ENCODE data around the gene UBE2D1. TPM values are rescaled to one million over a fixed set of nuclear protein-coding genes. Genes with fewer than 3 reads are reported as not detected.

UBE2D1 gene
- total and polyA plus RNA-seq, 2 of the 8 experiments (the other 6 are each of a cell fraction or from before 2014, with no cell fraction given) = 21.2 to 33.5 TPM

DNA sequence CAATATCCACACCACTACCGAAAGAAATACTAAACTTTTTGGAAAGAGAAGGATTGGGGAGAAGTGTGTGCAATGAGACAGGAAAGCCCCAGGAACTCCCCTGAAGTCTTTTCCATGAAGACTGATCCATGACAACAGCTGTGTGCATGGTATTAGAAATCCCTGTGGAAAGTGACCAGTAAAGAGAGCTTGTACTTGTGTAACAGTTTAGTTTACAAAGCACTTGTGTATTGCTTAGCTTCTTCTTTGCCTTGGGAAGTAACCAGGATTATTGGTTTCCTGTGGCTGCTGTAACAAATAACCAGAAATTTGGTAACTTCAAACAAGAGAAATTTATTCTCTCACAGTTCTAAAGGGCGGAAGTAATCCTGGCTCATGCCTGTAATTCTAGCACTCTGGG is 69.2 kb downstream of the UBE2D1 start:
- no peak overlapping the region for H3K9ac ChIP-seq (replicated peaks in 1 of 4; ENCODE audit: extremely low read depth in 1 of 4, low read depth in 3 of 4, low read length in 3 of 4)
- ChIA-PET POLR2A (ENCODE audit: partially characterized antibody) (interaction anchor here (0.6 kb wide), 1 partner anchor 76 kb away, joined by 4 read pairs; no protein-coding TSS in a partner anchor), CTCF (ENCODE audit: partially characterized antibody) (interaction anchor here (0.7 to 2.5 kb wide), 4 partner anchors 9 to 285 kb away, joined by 3 to 7 read pairs (median 4); no protein-coding TSS in a partner anchor)
- DNase-seq (ENCODE audit: low read depth in 1 of 2, low spot score in 2 of 2) = no peak
- H2BK20ac ChIP-seq (ENCODE audit: low read length) = no peak overlapping the region
- H3K4me3 ChIP-seq (ENCODE audit: extremely low read depth in 1 of 4, insufficient read depth in 2 of 4, low read depth in 3 of 4, low read length in 4 of 4) = no peak overlapping the region
- no peak overlapping the region for H4K5ac ChIP-seq (ENCODE audit: insufficient read length, low read depth, low read length)
- no peaks in the 10 kb centered on the region for H3K27me3 ChIP-seq (replicated peaks in 1 of 4; ENCODE audit: control insufficient read depth in 3 of 4, extremely low read depth in 1 of 4, insufficient read depth in 3 of 4, low read length in 3 of 4)
- H3K23ac ChIP-seq (ENCODE audit: insufficient read length) = no peak overlapping the region
- H3K9me3 ChIP-seq (ENCODE audit: insufficient read depth in 2 of 2, low read depth in 1 of 2, low read length in 1 of 2) = no peaks in the 10 kb centered on the region
- no peak overlapping the region for H3K14ac ChIP-seq (ENCODE audit: insufficient read length)
- FAIRE-seq = no peak
- H3K18ac ChIP-seq (ENCODE audit: extremely low read depth, low read length) = no peak overlapping the region
- H2AK5ac ChIP-seq (ENCODE audit: low read depth, low read length) = no peak overlapping the region
- peaks cover 0 to 3% of the 10 kb centered on the region in 2 experiments for H4K20me1 ChIP-seq (replicated peaks in 1 of 2; ENCODE audit: control insufficient read depth in 1 of 2, insufficient read depth in 2 of 2, low read length in 2 of 2)
- no peak overlapping the region for H2BK5ac ChIP-seq (ENCODE audit: low read depth, low read length)
- H2BK12ac ChIP-seq (ENCODE audit: low read depth, low read length) = no peak overlapping the region
- H4K91ac ChIP-seq (replicated peaks; ENCODE audit: insufficient read length, low read length) = no peak overlapping the region
- H3K27ac ChIP-seq (ENCODE audit: low read depth, low read length) = no peak overlapping the region
- no peak overlapping the region for H3K56ac ChIP-seq (replicated peaks; ENCODE audit: insufficient read length, low read depth, low read length)
- 80% methylated on average over 2 of the region's 2 CpGs; no CpG with 5 or more reads in 1 of the 2 experiments for WGBS, 2 experiments (ENCODE audit: extremely low coverage in 1 of 2, insufficient coverage in 1 of 2, insufficient read length in 1 of 2, insufficient replicate concordance in 2 of 2, low coverage in 1 of 2, low lambda C conversion rate in 2 of 2, missing lambda C conversion rate in 1 of 2)
- H3K79me2 ChIP-seq (ENCODE audit: control insufficient read depth in 1 of 2, insufficient read depth in 2 of 2, low read length in 2 of 2) = no peaks in the 10 kb centered on the region
- H3K79me1 ChIP-seq (ENCODE audit: low read depth, low read length) = no peaks in the 10 kb centered on the region
- no peak overlapping the region for H3K4me2 ChIP-seq (ENCODE audit: insufficient read depth in 1 of 2, low read depth in 2 of 2, low read length in 2 of 2)
- no peaks in the 10 kb centered on the region; a peak in 1 of 8 replicates for H3K36me3 ChIP-seq (ENCODE audit: control insufficient read depth in 2 of 4, insufficient read depth in 4 of 4, low read length in 3 of 4)
- no peak overlapping the region for H2AFZ ChIP-seq (ENCODE audit: low read length)
- H2BK15ac ChIP-seq (ENCODE audit: low read length) = no peak overlapping the region
- H3K4me1 ChIP-seq (replicated peaks in 1 of 4; ENCODE audit: control insufficient read depth in 3 of 4, insufficient read depth in 4 of 4, low read length in 3 of 4) = no peaks in the 10 kb centered on the region
- no peak overlapping the region for H2BK120ac ChIP-seq (replicated peaks; ENCODE audit: low read depth, low read length)
- H4K8ac ChIP-seq (ENCODE audit: extremely low read depth, insufficient read depth, low read length) = no peak overlapping the region
- H3K23me2 ChIP-seq (ENCODE audit: low read depth, low read length) = no peaks in the 10 kb centered on the region
- H3K4ac ChIP-seq (replicated peaks; ENCODE audit: insufficient read length, low read depth, low read length) = no peak overlapping the region
- TF ChIP-seq, protein P1, sequence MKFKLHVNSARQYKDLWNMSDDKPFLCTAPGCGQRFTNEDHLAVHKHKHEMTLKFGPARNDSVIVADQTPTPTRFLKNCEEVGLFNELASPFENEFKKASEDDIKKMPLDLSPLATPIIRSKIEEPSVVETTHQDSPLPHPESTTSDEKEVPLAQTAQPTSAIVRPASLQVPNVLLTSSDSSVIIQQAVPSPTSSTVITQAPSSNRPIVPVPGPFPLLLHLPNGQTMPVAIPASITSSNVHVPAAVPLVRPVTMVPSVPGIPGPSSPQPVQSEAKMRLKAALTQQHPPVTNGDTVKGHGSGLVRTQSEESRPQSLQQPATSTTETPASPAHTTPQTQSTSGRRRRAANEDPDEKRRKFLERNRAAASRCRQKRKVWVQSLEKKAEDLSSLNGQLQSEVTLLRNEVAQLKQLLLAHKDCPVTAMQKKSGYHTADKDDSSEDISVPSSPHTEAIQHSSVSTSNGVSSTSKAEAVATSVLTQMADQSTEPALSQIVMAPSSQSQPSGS (IDR thresholded peaks at IDR 0.05; ENCODE audit: low read length) = no peak
- no peak for TF ChIP-seq TAF7 (optimal IDR thresholded peaks at IDR 0.05; ENCODE audit: borderline replicate concordance, low read depth, low read length)
- no peak for TF ChIP-seq RAD21 (IDR thresholded peaks at IDR 0.05 in 1 of 2, conservative IDR thresholded peaks at IDR 0.05 in 1 of 2; ENCODE audit: low read depth in 2 of 2, low read length in 2 of 2)
- no peak for TF ChIP-seq PHF8 (conservative IDR thresholded peaks at IDR 0.05; ENCODE audit: low read depth, low read length)
- TF ChIP-seq, protein P2, sequence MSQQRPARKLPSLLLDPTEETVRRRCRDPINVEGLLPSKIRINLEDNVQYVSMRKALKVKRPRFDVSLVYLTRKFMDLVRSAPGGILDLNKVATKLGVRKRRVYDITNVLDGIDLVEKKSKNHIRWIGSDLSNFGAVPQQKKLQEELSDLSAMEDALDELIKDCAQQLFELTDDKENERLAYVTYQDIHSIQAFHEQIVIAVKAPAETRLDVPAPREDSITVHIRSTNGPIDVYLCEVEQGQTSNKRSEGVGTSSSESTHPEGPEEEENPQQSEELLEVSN (IDR thresholded peaks at IDR 0.05) = no peak
- TF ChIP-seq GABPA (IDR thresholded peaks at IDR 0.05; ENCODE audit: borderline replicate concordance, insufficient read depth, low read length) = no peak
- TF ChIP-seq CHD1 (IDR thresholded peaks at IDR 0.05; ENCODE audit: low read depth, low read length) = no peak
- TF ChIP-seq SP4 (IDR thresholded peaks at IDR 0.05; ENCODE audit: low read length) = no peak
- no peak for TF ChIP-seq MAFK (IDR thresholded peaks at IDR 0.05; ENCODE audit: low read depth, low read length)
- no peak for TF ChIP-seq KDM1A (IDR thresholded peaks at IDR 0.05; ENCODE audit: borderline replicate concordance, low read length)
- no peak for TF ChIP-seq EGR1 (IDR thresholded peaks at IDR 0.05; ENCODE audit: borderline replicate concordance, low read depth, low read length)
- no peak for TF ChIP-seq BACH1 (IDR thresholded peaks at IDR 0.05; ENCODE audit: low read length)

Measured in H1 (cell line).